OCI-LY7 (cell line): ENCODE results near the gene TST. TPM values are rescaled to one million over a fixed set of nuclear protein-coding genes. Genes with fewer than 3 reads are reported as not detected.

ENCODE experiments used
- BruUV-seq: library from RNA; stranded (reverse); fragments of 400-500 nt; replicated peaks from 2 replicates; lab custom pipeline; 2021; lab: Mats Ljungman, UMichigan
- CTCF ChIA-PET: fragments of 300-600 bp; sonication (Branson Sonifier 250); formaldehyde crosslinking; loops from one replicate; lab custom pipeline; 2022; ENCODE audit warnings: antibody characterized with exemption; ENCODE audit not compliant: unreplicated experiment; lab: Charles Lee
- POLR2A ChIA-PET: fragments of 300-600 bp; sonication (Branson Sonifier 250); formaldehyde crosslinking; loops from one replicate; lab custom pipeline; 2022; ENCODE audit warnings: antibody characterized with exemption; lab: Charles Lee
- DNase-seq: peaks from one replicate; pipeline ENCODE4 v3.0.0-alpha.2; 2015; ENCODE audit warnings: low spot score
- H2AFZ ChIP-seq: fragments of 200-600 bp; sonication (generic), shearing (Covaris generic); 2 replicates; pipeline ENCODE4 v1.6.1; 2014; ENCODE audit warnings: mild to moderate bottlenecking, antibody characterized with exemption, low read length, moderate library complexity
- H3K27ac ChIP-seq: fragments of 200-600 bp; sonication (generic); 2 replicates; pipeline ENCODE4 v1.5.1; 2014; ENCODE audit warnings: mixed run types, low read depth, mild to moderate bottlenecking, moderate library complexity, low read length, inconsistent platforms; ENCODE audit not compliant: poor library complexity, severe bottlenecking
- H3K36me3 ChIP-seq: fragments of 200-600 bp; sonication (generic); 2 replicates; pipeline ENCODE4 v1.6.1; 2014; ENCODE audit warnings: mild to moderate bottlenecking, antibody characterized with exemption, low read length, moderate library complexity, mixed read lengths; ENCODE audit not compliant: insufficient read depth
- H3K4me1 ChIP-seq: fragments of 200-600 bp; sonication (generic); 2 replicates; pipeline ENCODE4 v1.5.1; 2014; ENCODE audit warnings: mild to moderate bottlenecking, low read length; ENCODE audit not compliant: insufficient read depth, poor library complexity, severe bottlenecking
- H3K4me2 ChIP-seq: fragments of 200-600 bp; sonication (generic); 2 replicates; pipeline ENCODE4 v1.6.1; 2014; ENCODE audit warnings: mild to moderate bottlenecking, low read length
- H3K4me3 ChIP-seq: fragments of 200-600 bp; sonication (generic); 2 replicates; pipeline ENCODE4 v1.5.1; 2014; ENCODE audit warnings: mild to moderate bottlenecking, low read depth, low read length; ENCODE audit not compliant: poor library complexity, severe bottlenecking
- H3K79me2 ChIP-seq: fragments of 200-600 bp; sonication (generic); 2 replicates; pipeline ENCODE4 v1.6.1; 2016; ENCODE audit warnings: low read depth, mild to moderate bottlenecking, low read length, moderate library complexity, mixed read lengths; ENCODE audit not compliant: insufficient read depth
- H3K9me2 ChIP-seq: fragments of 200-600 bp; sonication (generic); 2 replicates; pipeline ENCODE4 v1.6.1; 2016; ENCODE audit warnings: mild to moderate bottlenecking, low read length, mixed read lengths; ENCODE audit not compliant: insufficient read depth
- H3K9me3 ChIP-seq: fragments of 200-600 bp; sonication (generic); 2 replicates; pipeline ENCODE4 v1.6.1; 2014; ENCODE audit warnings: mild to moderate bottlenecking, mixed run types, low read length, mixed read lengths
- H4K20me1 ChIP-seq: fragments of 200-600 bp; sonication (generic); 2 replicates; pipeline ENCODE4 v1.6.1; 2014; ENCODE audit warnings: mild to moderate bottlenecking, antibody characterized with exemption, low read length, moderate library complexity, mixed read lengths; ENCODE audit not compliant: insufficient read depth
- CTCF ChIP-seq: fragments of 200-600 bp; sonication (generic); conservative IDR thresholded peaks from 2 replicates; pipeline ENCODE4 v1.5.1; 2014; ENCODE audit warnings: mild to moderate bottlenecking, antibody characterized with exemption, low read length, moderate library complexity, mixed read lengths
- EZH2phosphoT487 ChIP-seq: fragments of 200-600 bp; sonication (generic); IDR thresholded peaks from 2 replicates; pipeline ENCODE4 v1.6.1; 2018; ENCODE audit warnings: low read depth, borderline replicate concordance, mild to moderate bottlenecking, mixed run types, antibody characterized with exemption, low read length, moderate library complexity, mixed read lengths
- intact Hi-C: fragments of 100-400 bp; cut with micrococcal nuclease; formaldehyde crosslinking; loops from one replicate; pipeline ENCODE4 v1.10.0; 2022; ENCODE audit not compliant: unreplicated experiment
- total RNA-seq, 2 experiments: library from RNA; depleted of rRNA in 1 of 2; stranded (reverse); fragments of >200 nt in 1 of 2; shearing (Covaris generic) in 1 of 2; gene quantifications; 2 replicates each; pipeline ENCODE4 v1.2.3, GENCODE V29; 2014 to 2022

TST gene
- total RNA-seq, 2 experiments from 2014 or later: 36.0 to 41.5 TPM

- TF ChIP-seq CTCF (no peak), EZH2phosphoT487 (no peak)
- H3K9me2 ChIP-seq: no peaks in the 10 kb centered on the region
- no peaks in the 10 kb centered on the region for H3K79me2 ChIP-seq
- no peak overlapping the region for H3K4me2 ChIP-seq
- no peak overlapping the region for H3K27ac ChIP-seq
- no peaks in the 10 kb centered on the region for H3K9me3 ChIP-seq
- H2AFZ ChIP-seq: no peak overlapping the region
- POLR2A ChIA-PET: no interaction called here
- no peak for DNase-seq
- no peaks in the 10 kb centered on the region for H3K4me1 ChIP-seq
- no peaks in the 10 kb centered on the region for H3K36me3 ChIP-seq
- CTCF ChIA-PET: no interaction called here
- BruUV-seq: no TSS peak
- H4K20me1 ChIP-seq: no peaks in the 10 kb centered on the region
- no peak overlapping the region for H3K4me3 ChIP-seq
- intact Hi-C loops: no loop called here
These were observed 45.3 kb upstream of the TST start for GRCh38 chr22:37064553-37064952.

GRCh38 chr22:37063431-37064420 lies 44.5 kb upstream of the TST start:
- POLR2A ChIA-PET: no interaction called here
- no peak overlapping the region for H3K4me3 ChIP-seq
- no peak overlapping the region for H2AFZ ChIP-seq
- intact Hi-C loops: no loop called here
- CTCF ChIA-PET: no interaction called here
- no peaks in the 10 kb centered on the region for H3K9me3 ChIP-seq
- H3K4me2 ChIP-seq: no peak overlapping the region
- no peak overlapping the region for H3K27ac ChIP-seq
- H4K20me1 ChIP-seq: no peaks in the 10 kb centered on the region
- no peaks in the 10 kb centered on the region for H3K9me2 ChIP-seq
- no peaks in the 10 kb centered on the region for H3K79me2 ChIP-seq
- no TSS peak for BruUV-seq
- H3K4me1 ChIP-seq: no peaks in the 10 kb centered on the region
- no peak for DNase-seq
- TF ChIP-seq EZH2phosphoT487 (no peak), CTCF (no peak)
- no peaks in the 10 kb centered on the region for H3K36me3 ChIP-seq

- POLR2A ChIA-PET: no interaction called here
- no peak overlapping the region for H3K4me2 ChIP-seq
These were observed 43.6 kb upstream of the TST start for GRCh38 chr22:37062702-37063381.

More at GRCh38 chr22:37062702-37063381, 43.6 kb upstream of the TST start:
- no peak for DNase-seq
- no TSS peak for BruUV-seq
- Histone ChIP-seq H2AFZ (no peak overlapping the region), H3K9me3 (no peaks in the 10 kb centered on the region), H3K4me1 (no peaks in the 10 kb centered on the region), H4K20me1 (no peaks in the 10 kb centered on the region), H3K27ac (no peak overlapping the region), H3K9me2 (no peaks in the 10 kb centered on the region), H3K79me2 (no peaks in the 10 kb centered on the region), H3K4me3 (no peak overlapping the region), H3K36me3 (no peaks in the 10 kb centered on the region)
- CTCF ChIA-PET: interaction anchor here (0.6 kb wide), 1 partner anchor 203 kb away, joined by 3 read pairs; no protein-coding TSS in a partner anchor
- intact Hi-C loops: no loop called here
- TF ChIP-seq EZH2phosphoT487 (no peak), CTCF (no peak)
